Neural cell (in vitro differentiated cells): ENCODE measurements around the gene COLEC12. TPM values are rescaled to one million over a fixed set of nuclear protein-coding genes. Genes with fewer than 3 reads are reported as not detected.

ENCODE experiments used
- H2AFZ ChIP-seq: fragments of 200-600, 300-800 bp; sonication (generic), shearing (Covaris generic); 2 replicates; pipeline ENCODE4 v1.6.0; 2014; ENCODE audit warnings: low read depth, mild to moderate bottlenecking, antibody characterized with exemption, low read length, moderate library complexity
- H3F3A ChIP-seq: fragments of 200-600 bp; shearing (Covaris generic); 2 replicates; pipeline ENCODE4 v1.6.1; 2016; ENCODE audit warnings: mild to moderate bottlenecking, moderate library complexity, mixed read lengths, antibody characterized with exemption, low read length; ENCODE audit not compliant: insufficient read depth, poor library complexity, severe bottlenecking
- H3K27ac ChIP-seq: fragments of 200-600, 300-800 bp; sonication (generic), shearing (Covaris generic); 2 replicates; pipeline ENCODE4 v1.5.1; 2014; ENCODE audit warnings: mild to moderate bottlenecking, low read length, moderate library complexity
- H3K27me3 ChIP-seq: fragments of 300-800, 200-600 bp; sonication (generic), shearing (Covaris generic); 2 replicates; pipeline ENCODE4 v1.6.0; 2014; ENCODE audit warnings: mild to moderate bottlenecking, low read depth, low read length, moderate library complexity; ENCODE audit not compliant: insufficient read depth
- H3K36me3 ChIP-seq: fragments of 300-800, 200-600 bp; sonication (generic), shearing (Covaris generic); 2 replicates; pipeline ENCODE4 v1.5.1; 2014; ENCODE audit warnings: mild to moderate bottlenecking, antibody characterized with exemption, low read length, moderate library complexity; ENCODE audit not compliant: insufficient read depth
- H3K4me2 ChIP-seq: fragments of 300-800, 200-600 bp; sonication (generic), shearing (Covaris generic); 2 replicates; pipeline ENCODE4 v1.6.0; 2014; ENCODE audit warnings: mild to moderate bottlenecking, low read length
- H3K4me3 ChIP-seq: fragments of 300-800, 200-600 bp; sonication (generic), shearing (Covaris generic); 2 replicates; pipeline ENCODE4 v1.5.1; 2014; ENCODE audit warnings: mild to moderate bottlenecking, low read length, moderate library complexity
- H3K79me2 ChIP-seq: fragments of 200-600 bp; shearing (Covaris generic); replicated peaks from 2 replicates; pipeline ENCODE4 v1.6.0; 2014; ENCODE audit warnings: mild to moderate bottlenecking, low read length, moderate library complexity; ENCODE audit not compliant: insufficient read depth
- H3K9ac ChIP-seq: fragments of 300-800, 200-600 bp; sonication (generic), shearing (Covaris generic); 2 replicates; pipeline ENCODE4 v1.6.1; 2016; ENCODE audit warnings: mild to moderate bottlenecking, low read length, mixed read lengths
- H3K9me2 ChIP-seq: fragments of 200-600 bp; shearing (Covaris generic); 2 replicates; pipeline ENCODE4 v1.6.1; 2016; ENCODE audit warnings: mild to moderate bottlenecking, low read length, mixed read lengths; ENCODE audit not compliant: insufficient read depth
- H3K9me3 ChIP-seq: fragments of 200-600, 300-800 bp; sonication (generic), shearing (Covaris generic); 2 replicates; pipeline ENCODE4 v1.6.1; 2016; ENCODE audit warnings: mild to moderate bottlenecking, mixed run types, low read length, moderate library complexity, mixed read lengths
- H4K20me1 ChIP-seq: fragments of 200-600 bp; shearing (Covaris generic); 2 replicates; pipeline ENCODE4 v1.6.1; 2016; ENCODE audit warnings: mild to moderate bottlenecking, mixed run types; ENCODE audit not compliant: insufficient read depth
- CTCF ChIP-seq: fragments of 450-650 bp; IDR thresholded peaks from 2 replicates; pipeline ENCODE4 v1.5.1; 2014; ENCODE audit warnings: antibody characterized with exemption, mild to moderate bottlenecking, moderate library complexity; ENCODE audit not compliant: poor library complexity, severe bottlenecking
- EP300 ChIP-seq: fragments of 450-650 bp; conservative IDR thresholded peaks from 2 replicates; pipeline ENCODE4 v1.6.1; 2014; ENCODE audit warnings: antibody characterized with exemption, mild to moderate bottlenecking, moderate library complexity; ENCODE audit not compliant: poor library complexity, severe bottlenecking
- EZH2 ChIP-seq: fragments of 200-600, 300-800 bp; shearing (Covaris generic), sonication (generic); IDR thresholded peaks from 2 replicates; pipeline ENCODE4 v1.6.1; 2014; ENCODE audit warnings: antibody characterized with exemption, low read length, borderline replicate concordance, mild to moderate bottlenecking; ENCODE audit not compliant: insufficient read depth, poor library complexity, severe bottlenecking
- MXI1 ChIP-seq: fragments of 450-650 bp; conservative IDR thresholded peaks from 2 replicates; pipeline ENCODE4 v1.6.1; 2014; ENCODE audit warnings: antibody characterized with exemption, mild to moderate bottlenecking; ENCODE audit not compliant: poor library complexity, severe bottlenecking
- POLR2AphosphoS5 ChIP-seq: IDR thresholded peaks from 2 replicates; pipeline ENCODE4 v1.6.1; 2012
- RAD21 ChIP-seq: fragments of 450-650 bp; conservative IDR thresholded peaks from 2 replicates; pipeline ENCODE4 v1.6.1; 2014; ENCODE audit warnings: antibody characterized with exemption, mild to moderate bottlenecking, moderate library complexity
- REST ChIP-seq: IDR thresholded peaks from 2 replicates; pipeline ENCODE4 v1.6.1; 2012; ENCODE audit warnings: borderline replicate concordance
- SMC3 ChIP-seq: fragments of 450-650 bp; conservative IDR thresholded peaks from 2 replicates; pipeline ENCODE4 v1.6.1; 2014; ENCODE audit warnings: antibody characterized with exemption, mild to moderate bottlenecking, moderate library complexity; ENCODE audit not compliant: poor library complexity
- TAF1 ChIP-seq: IDR thresholded peaks from 2 replicates; pipeline ENCODE4 v1.6.1; 2012; ENCODE audit warnings: low read depth
- polyA plus RNA-seq: library from polyadenylated mRNA; depleted of rRNA; stranded (reverse); fragments of >200 nt; gene quantifications from 2 replicates; pipeline ENCODE4 v1.2.3, GENCODE V29; 2014

Gene COLEC12
- polyA plus RNA-seq, 1 donor from 2014 or later: 0.42 TPM

- Histone ChIP-seq H3K79me2 (no peaks in the 10 kb centered on the region), H3K27ac (no peak overlapping the region), H3K4me3 (no peak overlapping the region), H3K9me2 (no peaks in the 10 kb centered on the region), H3K9ac (no peak overlapping the region), H3K27me3 (no peaks in the 10 kb centered on the region), H3F3A (no peaks in the 10 kb centered on the region), H3K4me2 (no peak overlapping the region), H3K36me3 (no peaks in the 10 kb centered on the region), H4K20me1 (no peaks in the 10 kb centered on the region), H2AFZ (no peak overlapping the region), H3K9me3 (no peaks in the 10 kb centered on the region)
- TF ChIP-seq CTCF: no peak
- no peak for TF ChIP-seq REST
- no peak for TF ChIP-seq EP300
- TF ChIP-seq TAF1: no peak
- TF ChIP-seq MXI1: no peak
- no peak for TF ChIP-seq EZH2
- no peak for TF ChIP-seq RAD21
- no peak for TF ChIP-seq POLR2AphosphoS5
- TF ChIP-seq SMC3: no peak
Measured at GRCh38 chr18:543447-544078, 43.1 kb upstream of the COLEC12 start.

- H3K36me3 ChIP-seq: no peaks in the 10 kb centered on the region
- H3K79me2 ChIP-seq: no peaks in the 10 kb centered on the region
- H3K27ac ChIP-seq: no peak overlapping the region
Measured at GRCh38 chr18:533995-534601, 33.6 kb upstream of the COLEC12 start.

More at GRCh38 chr18:533995-534601, 33.6 kb upstream of the COLEC12 start:
- no peak overlapping the region for H3K4me2 ChIP-seq
- no peak overlapping the region for H2AFZ ChIP-seq
- no peaks in the 10 kb centered on the region for H3F3A ChIP-seq
- H3K9ac ChIP-seq: no peak overlapping the region
- H3K9me3 ChIP-seq: no peaks in the 10 kb centered on the region
- H3K4me3 ChIP-seq: no peak overlapping the region
- TF ChIP-seq RAD21 (no peak), REST (no peak), EZH2 (no peak), CTCF (no peak), TAF1 (no peak), SMC3 (no peak), POLR2AphosphoS5 (no peak), EP300 (no peak), MXI1 (no peak)
- H3K27me3 ChIP-seq: no peaks in the 10 kb centered on the region
- no peaks in the 10 kb centered on the region for H3K9me2 ChIP-seq
- no peaks in the 10 kb centered on the region for H4K20me1 ChIP-seq
